Right cardiac atrium (tissue), 5 donors: ENCODE results near the gene CNTNAP2. TPM values are rescaled to one million over a fixed set of nuclear protein-coding genes. Genes with fewer than 3 reads are reported as not detected.

Experiments
- ATAC-seq, 2 donors: fragments of 200-7000 bp; cut with Tn5 transposase; one replicate each; pipeline versions ENCODE4 v1.8.0 to v1.9.1; 2020; ENCODE audit warnings: moderate library complexity in 2 of 2, mild to moderate bottlenecking in 1 of 2
- DNase-seq, 3 donors: peaks; one replicate each; pipeline ENCODE4 v3.0.0-alpha.2; 2020
- H3K27ac ChIP-seq: one replicate; pipeline ENCODE4 v1.5.1; 2013; ENCODE audit warnings: mild to moderate bottlenecking, low read length, control low read depth, moderate library complexity
- H3K27me3 ChIP-seq: one replicate; pipeline ENCODE4 v1.6.1; 2013; ENCODE audit not compliant: control insufficient read depth, insufficient read depth
- H3K4me1 ChIP-seq: one replicate; pipeline ENCODE4 v1.6.1; 2013; ENCODE audit warnings: low read length; ENCODE audit not compliant: control insufficient read depth, insufficient read depth
- H3K4me3 ChIP-seq: one replicate; pipeline ENCODE4 v1.5.1; 2013; ENCODE audit warnings: low read length, control low read depth
- H3K9me3 ChIP-seq: one replicate; pipeline ENCODE4 v1.6.1; 2013; ENCODE audit warnings: low read length; ENCODE audit not compliant: control insufficient read depth
- WGBS: extraction: QIAGEN DNeasy Blood & Tissue Kit; methylation state at CpG from one replicate; pipeline ENCODE4 v1.1.7; 2013; 5-methylcytosine and 5-hydroxymethylcytosine counted together
- intact Hi-C, 4 donors: fragments of 100-400 bp; cut with DNase I; formaldehyde crosslinking; loops; one replicate each; pipeline versions ENCODE4 v1.11.0 to v1.14.0; 2022 to 2023
- polyA plus RNA-seq: library from polyadenylated mRNA; stranded (reverse); fragments of 200-250 nt; gene quantifications from one replicate; pipeline ENCODE4 v1.2.3, GENCODE V29; 2013
- total RNA-seq, 4 donors: library from RNA; stranded (reverse); fragmentation: NEBNext Ultra II Directional; extraction: Animal tissue kit (Norgen Biotek cat#: 25700); gene quantifications; one replicate each; pipeline ENCODE4 v1.2.1, GENCODE V29; 2021
- donor health status: healthy with polysubstance abuse.
- donor health status: DM: no; HTN: yes; CAD: no.
- donor health status: DM: no; HTN: no; CAD: no.
- donor health status: DM: no; HTN: yes; CAD: no; lungs with severe emphysema.
- donor health status: DM: yes; HTN: yes; CAD: no.

CNTNAP2 gene
- total and polyA plus RNA-seq, 5 donors = 0.23 to 1.7 (median 0.91) TPM; not detected in 1

DNA sequence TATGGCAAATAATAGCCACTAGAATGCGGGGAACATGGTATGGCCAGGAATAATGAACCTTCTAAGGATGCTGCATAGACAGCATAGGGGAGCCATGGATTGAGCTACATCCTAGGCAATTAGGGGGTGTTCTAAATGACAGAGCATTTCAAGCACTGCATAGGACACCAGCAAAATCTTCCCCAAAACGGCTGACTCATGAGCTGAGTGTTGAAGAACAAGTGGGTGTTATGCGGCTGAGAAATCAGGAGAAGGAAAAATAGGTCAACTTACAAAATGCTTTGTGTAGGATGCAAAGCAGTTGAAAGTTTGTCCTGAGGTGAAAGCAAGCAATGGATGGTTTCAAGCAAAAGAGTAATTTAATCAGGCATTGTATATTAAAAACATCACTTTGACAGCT, 1450.4 kb downstream of the CNTNAP2 start:
- no peaks in the 10 kb centered on the region for H3K9me3 ChIP-seq
- no peak overlapping the region for H3K27ac ChIP-seq
- no peaks in the 10 kb centered on the region for H3K4me1 ChIP-seq
- intact Hi-C loops = no loop called here
- 75% methylated on average over 3 of the region's 3 CpGs for WGBS
- ATAC-seq (no peak), DNase-seq (no peak)
- H3K27me3 ChIP-seq = no peaks in the 10 kb centered on the region
- no peak overlapping the region for H3K4me3 ChIP-seq

DNA sequence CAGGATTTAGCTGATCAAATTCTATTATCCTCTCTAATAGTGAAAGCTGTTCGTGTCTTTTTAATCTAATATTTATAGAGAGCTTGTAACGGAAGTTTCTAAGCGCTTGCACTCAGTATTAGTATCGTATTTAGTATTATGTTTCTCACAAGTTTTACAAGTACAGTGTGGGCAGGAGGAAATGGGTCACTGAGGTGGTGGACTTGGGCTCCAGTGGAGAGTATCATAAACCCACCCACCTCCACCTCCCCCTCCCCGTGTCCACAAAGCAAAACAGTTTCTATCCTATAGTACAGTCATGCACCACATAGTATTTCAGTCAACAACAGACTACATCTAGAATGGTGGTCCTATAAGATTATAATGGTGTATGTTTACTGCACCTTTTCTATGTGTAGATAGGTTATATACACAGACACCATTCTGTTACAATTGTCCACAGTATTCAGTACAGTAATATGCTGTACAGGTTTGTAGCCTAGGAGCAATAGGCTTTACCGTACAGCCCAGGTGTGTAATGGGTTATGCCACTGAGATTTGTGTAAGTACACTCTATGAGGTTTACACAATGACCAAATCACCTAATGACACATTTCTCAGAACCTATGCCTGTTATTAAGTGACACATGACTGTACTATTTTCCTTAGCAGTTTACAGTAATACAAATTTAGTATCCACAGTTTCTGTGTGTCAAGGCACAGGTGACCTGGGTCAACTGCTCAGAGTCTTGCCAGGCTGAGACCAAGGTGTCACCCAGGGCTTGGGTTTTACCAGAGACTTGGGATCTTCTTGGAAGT, 1452.7 kb downstream of the CNTNAP2 start:
- Histone ChIP-seq H3K4me1 (no peaks in the 10 kb centered on the region), H3K4me3 (no peak overlapping the region), H3K9me3 (no peaks in the 10 kb centered on the region), H3K27ac (no peak overlapping the region), H3K27me3 (no peaks in the 10 kb centered on the region)
- WGBS = 80% methylated on average over 6 of the region's 6 CpGs
- DNase-seq = no peak
- no peak for ATAC-seq
- intact Hi-C loops = no loop called here

DNA sequence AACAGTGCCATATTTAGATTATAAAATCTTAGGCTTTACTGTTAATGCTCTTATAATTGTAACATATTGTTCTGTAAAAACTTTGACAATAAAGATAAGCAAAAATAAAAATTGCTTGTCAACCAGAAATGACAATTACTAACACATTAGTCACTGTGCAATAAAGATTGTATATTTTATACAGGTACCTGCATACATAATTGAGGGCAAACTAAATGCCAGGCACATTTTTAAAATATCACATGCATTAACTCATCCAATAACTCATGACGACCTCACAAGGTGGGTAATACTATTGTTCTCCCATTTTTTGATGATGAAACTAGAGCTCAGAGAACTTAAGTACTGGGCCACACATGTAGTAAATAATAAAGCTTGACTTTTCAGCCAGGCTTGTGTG, 1453.8 kb downstream of the CNTNAP2 start:
- WGBS = 76% methylated on average over 1 of the region's 1 CpG
- intact Hi-C loops = no loop called here
- no peaks in the 10 kb centered on the region for H3K27me3 ChIP-seq
- H3K4me3 ChIP-seq = no peak overlapping the region
- H3K9me3 ChIP-seq = no peaks in the 10 kb centered on the region
- no peak overlapping the region for H3K27ac ChIP-seq
- no peaks in the 10 kb centered on the region for H3K4me1 ChIP-seq
- DNase-seq (no peak), ATAC-seq (no peak)

DNA sequence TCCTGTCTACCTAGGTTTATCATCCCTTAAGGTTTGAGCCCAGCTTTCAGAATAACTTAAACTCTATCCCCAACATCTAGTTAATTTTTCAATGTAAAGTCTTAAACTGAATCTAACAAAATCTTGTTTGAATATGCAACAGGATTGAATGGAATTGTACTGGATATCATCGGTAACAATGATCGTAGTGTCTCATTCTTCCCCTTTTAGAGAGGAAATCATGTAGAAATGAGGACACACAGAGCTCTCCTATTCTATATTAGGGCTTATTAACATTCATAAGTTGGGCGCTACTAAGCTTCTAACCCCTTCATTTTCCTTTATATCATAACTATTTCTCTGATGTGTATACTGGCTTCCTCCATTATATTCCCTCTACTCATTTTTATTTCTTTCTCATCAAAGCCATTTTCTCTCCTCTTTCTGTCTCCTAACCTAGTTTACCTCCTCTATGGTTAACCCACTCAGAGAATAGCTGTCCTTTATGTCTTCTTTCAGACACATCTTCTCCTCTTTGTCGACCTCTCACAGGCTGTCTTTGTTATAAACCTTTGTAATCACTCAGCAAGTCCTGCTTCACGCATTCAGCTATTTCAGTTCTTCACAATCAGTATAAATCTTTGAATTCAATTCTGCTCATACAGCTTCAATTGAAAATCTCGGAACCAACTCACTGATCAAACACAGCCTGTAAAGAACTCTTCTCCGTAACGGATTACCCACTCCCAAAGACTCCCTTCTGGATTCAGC, 1455.0 kb downstream of the CNTNAP2 start:
- Histone ChIP-seq H3K4me1 (no peaks in the 10 kb centered on the region), H3K9me3 (no peaks in the 10 kb centered on the region), H3K27ac (no peak overlapping the region), H3K4me3 (no peak overlapping the region), H3K27me3 (no peaks in the 10 kb centered on the region)
- no peak for ATAC-seq
- WGBS = 82% methylated on average over 8 of the region's 8 CpGs
- intact Hi-C loops = no loop called here
- DNase-seq = no peak

DNA sequence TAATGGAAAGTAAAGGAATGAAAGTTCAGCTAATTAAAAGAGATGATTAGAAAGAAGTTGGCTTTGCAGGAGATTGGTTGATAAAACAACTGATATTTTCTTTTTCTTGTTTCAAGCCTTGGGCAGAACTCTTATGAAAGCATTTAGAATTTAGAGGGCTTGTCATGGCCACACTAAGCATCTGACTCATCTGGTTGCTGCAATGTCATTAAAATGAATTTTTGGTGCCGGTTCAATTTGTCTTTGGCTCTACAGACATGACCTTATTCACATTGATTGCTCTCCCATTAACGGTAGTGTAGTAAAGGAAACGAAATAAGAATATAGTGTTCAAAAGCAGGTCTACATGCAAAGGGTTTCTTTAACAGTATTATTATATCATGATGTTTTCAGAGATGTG, 1461.6 kb downstream of the CNTNAP2 start:
- Histone ChIP-seq H3K27ac (no peak overlapping the region), H3K4me3 (no peak overlapping the region), H3K27me3 (no peaks in the 10 kb centered on the region), H3K9me3 (no peaks in the 10 kb centered on the region), H3K4me1 (no peaks in the 10 kb centered on the region)
- 84% methylated on average over 3 of the region's 3 CpGs for WGBS
- no peak for ATAC-seq
- no peak for DNase-seq
- intact Hi-C loops = no loop called here

DNA sequence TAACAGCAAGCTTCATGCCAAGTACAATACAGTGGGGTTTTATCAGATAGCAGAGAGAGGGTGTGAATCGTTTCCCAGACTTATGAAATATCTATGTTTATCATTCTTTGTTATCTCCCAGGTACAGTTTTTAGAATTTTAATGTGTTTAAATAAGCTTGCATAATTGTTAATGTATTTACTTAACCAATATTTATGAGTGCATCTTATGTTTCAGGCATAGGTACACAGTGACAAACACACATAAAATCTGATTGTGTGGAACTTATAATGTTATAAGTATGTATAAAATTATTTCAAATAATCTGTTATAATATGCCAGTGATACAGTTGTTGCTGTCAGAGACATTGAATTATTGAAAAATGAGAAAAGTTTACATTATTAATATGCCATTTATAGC, 1462.5 kb downstream of the CNTNAP2 start:
- 29% methylated on average over 1 of the region's 1 CpG for WGBS
- intact Hi-C loops = no loop called here
- no peak for DNase-seq

DNA sequence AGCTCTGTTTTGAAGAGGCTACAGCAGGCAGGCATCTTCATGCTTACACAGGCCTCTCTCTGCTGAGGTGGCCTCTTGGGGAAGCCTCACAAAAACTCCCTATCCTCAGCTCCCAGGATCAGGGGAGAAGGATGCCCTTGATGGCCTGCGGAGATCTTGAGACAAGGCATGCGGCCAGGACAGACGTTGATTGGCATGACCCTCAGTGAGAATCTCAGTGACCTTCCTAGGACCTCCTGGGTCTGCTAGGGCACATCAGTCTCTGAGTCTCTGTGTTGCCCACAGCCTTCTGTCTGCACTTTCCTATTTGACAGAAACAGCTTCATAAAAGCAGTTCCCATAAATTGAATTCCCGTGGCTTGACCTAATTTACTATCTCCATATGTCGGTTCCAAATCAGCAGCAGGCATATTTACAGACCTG, 1468.2 kb downstream of the CNTNAP2 start:
- 52% methylated on average over 5 of the region's 5 CpGs for WGBS
- H3K4me1 ChIP-seq = no peaks in the 10 kb centered on the region
- intact Hi-C loops = no loop called here
- no peak overlapping the region for H3K27ac ChIP-seq
- DNase-seq = no peak
- H3K9me3 ChIP-seq = no peaks in the 10 kb centered on the region
- H3K4me3 ChIP-seq = no peak overlapping the region
- no peaks in the 10 kb centered on the region for H3K27me3 ChIP-seq
- no peak for ATAC-seq

More for the DNA sequence above, 1462.5 kb downstream of the CNTNAP2 start:
- no peak for ATAC-seq
- no peaks in the 10 kb centered on the region for H3K4me1 ChIP-seq
- H3K9me3 ChIP-seq = no peaks in the 10 kb centered on the region
- no peaks in the 10 kb centered on the region for H3K27me3 ChIP-seq
- no peak overlapping the region for H3K4me3 ChIP-seq
- no peak overlapping the region for H3K27ac ChIP-seq

DNA sequence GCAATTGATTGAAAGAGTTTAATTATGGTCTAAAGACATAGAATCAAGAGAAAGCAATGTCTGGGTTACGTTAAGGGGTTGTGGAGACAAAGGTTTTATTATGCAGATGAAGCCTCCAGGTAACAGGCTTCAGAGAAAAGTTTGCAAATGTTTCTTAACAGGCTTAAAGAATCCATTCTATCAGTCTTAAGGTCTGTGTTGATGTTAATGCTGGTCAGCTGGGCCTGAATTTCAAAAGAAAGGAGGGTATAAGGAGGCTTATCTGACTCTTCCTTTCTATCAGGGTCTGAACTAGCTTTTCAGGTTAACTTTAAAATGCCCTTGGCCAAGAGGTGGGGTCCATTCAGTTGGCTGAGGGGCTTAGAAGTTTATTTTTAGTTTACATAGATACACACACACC, 1469.5 kb downstream of the CNTNAP2 start:
- Histone ChIP-seq H3K4me1 (no peaks in the 10 kb centered on the region), H3K27ac (no peak overlapping the region), H3K9me3 (no peaks in the 10 kb centered on the region), H3K27me3 (no peaks in the 10 kb centered on the region), H3K4me3 (no peak overlapping the region)
- ATAC-seq (no peak), DNase-seq (no peak)
- intact Hi-C loops = no loop called here
- WGBS = 43% methylated on average over 1 of the region's 1 CpG

DNA sequence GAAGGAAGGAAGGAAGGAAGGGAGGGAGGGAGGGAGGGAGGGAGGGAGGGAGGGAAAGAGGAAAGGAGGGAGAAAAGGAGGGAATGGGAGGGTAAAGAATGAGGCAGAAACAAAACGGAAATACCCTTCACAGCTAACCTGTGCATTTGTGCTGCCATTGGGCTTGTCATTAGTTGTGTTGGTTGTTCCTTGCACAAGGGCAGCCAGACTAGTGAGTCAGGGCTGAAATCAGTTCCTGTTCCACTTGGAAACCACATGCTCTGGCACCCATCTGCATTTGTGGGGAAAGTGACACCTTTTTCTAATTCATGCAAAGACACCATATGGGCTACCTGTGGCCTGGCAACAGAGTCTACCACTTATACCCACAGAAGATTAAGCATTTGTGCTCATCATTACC, 1469.9 kb downstream of the CNTNAP2 start:
- ATAC-seq (no peak), DNase-seq (no peak)
- H3K4me3 ChIP-seq = no peak overlapping the region
- intact Hi-C loops = no loop called here
- H3K9me3 ChIP-seq = no peaks in the 10 kb centered on the region
- H3K27me3 ChIP-seq = no peaks in the 10 kb centered on the region
- H3K4me1 ChIP-seq = no peaks in the 10 kb centered on the region
- WGBS = 55% methylated on average over 1 of the region's 1 CpG
- H3K27ac ChIP-seq = no peak overlapping the region

DNA sequence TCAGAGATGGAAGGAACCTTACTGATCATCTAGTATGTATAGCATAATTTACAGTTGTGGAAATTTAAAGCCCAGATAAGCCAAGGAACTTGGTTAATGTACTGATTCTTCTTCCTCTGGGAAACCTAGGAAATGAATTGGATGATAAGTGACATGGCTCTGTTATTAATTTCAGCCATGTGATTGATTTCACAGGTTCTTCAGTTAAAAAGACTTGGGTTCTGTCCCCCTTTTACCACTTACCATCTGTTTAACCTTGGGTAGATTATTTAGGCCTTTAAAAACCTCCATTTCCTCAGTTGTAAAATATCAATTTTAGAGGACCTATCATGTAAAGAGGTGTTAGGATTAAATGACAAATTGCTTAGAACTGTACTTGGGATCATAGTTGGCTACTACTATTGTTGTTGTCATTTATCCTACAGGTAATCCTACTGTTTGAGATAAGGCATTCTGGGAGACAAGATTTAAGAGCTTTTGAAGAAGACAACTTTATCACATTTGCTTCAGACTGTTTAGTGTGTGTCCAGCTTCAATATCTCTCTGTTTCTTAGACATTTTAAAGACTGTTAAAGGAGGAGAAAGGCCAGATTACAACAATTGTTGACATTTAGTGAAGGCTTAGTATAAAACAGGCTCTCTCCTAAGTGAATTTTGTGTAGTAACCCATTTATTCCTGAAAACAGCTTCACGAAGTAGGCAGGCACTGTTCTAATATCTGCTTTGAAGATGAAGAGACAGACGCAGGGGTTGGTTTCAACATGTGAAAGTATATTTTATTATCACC, 1476.9 kb downstream of the CNTNAP2 start:
- H3K27ac ChIP-seq = no peak overlapping the region
- intact Hi-C loops = no loop called here
- H3K27me3 ChIP-seq = no peaks in the 10 kb centered on the region
- 73% methylated on average over 2 of the region's 2 CpGs for WGBS
- no peaks in the 10 kb centered on the region for H3K4me1 ChIP-seq
- no peak for ATAC-seq
- no peak for DNase-seq
- no peaks in the 10 kb centered on the region for H3K9me3 ChIP-seq
- no peak overlapping the region for H3K4me3 ChIP-seq

DNA sequence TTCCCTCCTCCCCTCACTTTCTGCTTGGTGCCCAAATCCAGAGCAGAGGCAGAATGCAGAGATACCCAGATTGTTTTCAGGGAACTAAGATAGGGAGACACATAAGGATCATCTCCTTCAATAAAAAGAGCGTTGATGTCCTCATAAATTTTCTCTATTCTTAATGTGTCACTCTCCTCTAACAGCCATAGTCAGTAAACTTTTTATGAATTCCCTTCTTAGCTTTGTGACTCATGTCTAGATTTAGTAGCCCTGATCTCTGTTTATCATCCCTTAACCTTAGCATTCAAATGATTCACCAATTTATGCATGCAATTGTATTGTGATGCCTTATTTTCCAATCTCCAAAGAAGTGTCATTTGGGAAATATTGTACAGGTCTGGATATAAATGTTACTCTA, 1478.4 kb downstream of the CNTNAP2 start:
- no peak for DNase-seq
- intact Hi-C loops = no loop called here
- no peak overlapping the region for H3K4me3 ChIP-seq
- ATAC-seq = no peak
- no peaks in the 10 kb centered on the region for H3K27me3 ChIP-seq
- no peak overlapping the region for H3K27ac ChIP-seq
- WGBS = 88% methylated on average over 1 of the region's 1 CpG
- H3K9me3 ChIP-seq = no peaks in the 10 kb centered on the region
- H3K4me1 ChIP-seq = no peaks in the 10 kb centered on the region
